Measurements from ENCODE around the gene HSFX4.

DNA sequence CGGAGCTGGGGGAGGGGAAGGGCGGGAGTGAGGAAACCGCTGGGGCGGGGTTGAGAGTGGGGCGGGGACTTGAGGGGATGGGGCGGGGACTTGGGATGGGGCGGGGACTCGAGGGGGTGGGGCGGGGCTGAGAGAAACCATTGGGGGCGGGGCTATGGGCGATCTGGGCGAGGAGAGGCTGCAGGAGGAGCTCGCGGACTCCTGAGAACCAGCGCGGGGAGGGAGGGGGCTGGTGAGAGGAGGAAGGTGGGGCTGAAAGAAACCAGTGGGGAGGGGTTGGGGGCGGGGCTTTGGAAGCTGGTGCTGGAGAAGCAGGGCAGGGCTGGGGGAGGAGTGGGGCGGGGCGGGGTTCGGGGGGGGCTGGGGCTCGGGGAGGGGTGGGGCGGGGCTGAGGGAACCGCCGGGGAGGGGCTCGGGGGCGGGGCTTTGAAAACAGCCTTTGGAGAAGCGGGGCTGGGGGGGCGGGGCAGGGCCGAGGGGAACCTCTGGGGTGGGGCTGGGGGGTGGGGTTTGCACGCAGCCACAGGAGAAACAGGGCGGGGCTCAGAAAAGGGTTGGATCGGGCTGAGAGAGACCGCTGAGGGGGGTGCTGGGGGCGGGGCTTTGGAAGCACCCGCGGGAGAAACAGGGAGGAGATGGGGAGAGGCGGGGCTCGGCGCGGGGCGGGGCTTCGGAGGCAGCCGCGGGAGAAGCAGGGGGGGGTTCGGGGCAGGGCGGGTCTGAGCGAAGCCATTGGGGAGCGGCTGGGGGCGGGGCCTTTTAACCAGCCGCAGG is 9.7 kb downstream of the HSFX4 start:
- no peak for TF ChIP-seq POLR2AphosphoS5 (IDR thresholded peaks at IDR 0.05; ENCODE audit: borderline replicate concordance, low read depth, low read length)
- no peak for TF ChIP-seq FOXP2 (optimal IDR thresholded peaks at IDR 0.05; ENCODE audit: control extremely low read depth, extremely low read length, insufficient read depth)
- no peak for TF ChIP-seq EZH2 (IDR thresholded peaks at IDR 0.05)

All from SK-N-MC (cell line).